HuH-7 (cell line): ENCODE measurements around the gene CDH23.

Experiments used
- DNase-seq: peaks from one replicate; pipeline ENCODE4 v3.0.0; 2011; ENCODE audit warnings: low spot score

The CDH23 gene

DNA sequence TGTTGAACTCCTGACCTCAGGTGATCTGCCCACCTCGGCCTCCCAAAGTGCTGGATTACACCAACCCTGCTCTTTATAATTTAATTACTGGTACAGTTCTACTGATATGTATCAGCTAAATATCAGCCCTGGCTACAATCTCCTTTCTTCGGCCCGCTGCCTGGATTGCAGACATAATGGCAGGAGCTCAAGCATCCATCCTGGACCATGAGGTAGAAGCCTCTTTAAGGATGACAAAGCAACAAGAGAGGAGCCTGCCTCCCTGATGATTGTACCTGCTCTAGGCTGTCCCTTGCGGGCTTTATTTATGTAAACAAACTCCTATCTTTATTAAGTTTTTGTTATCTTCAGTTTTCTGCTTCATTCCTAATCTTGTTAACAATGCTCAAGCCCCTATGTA is 459.9 kb downstream of the CDH23 start:
- no peak for DNase-seq

DNA sequence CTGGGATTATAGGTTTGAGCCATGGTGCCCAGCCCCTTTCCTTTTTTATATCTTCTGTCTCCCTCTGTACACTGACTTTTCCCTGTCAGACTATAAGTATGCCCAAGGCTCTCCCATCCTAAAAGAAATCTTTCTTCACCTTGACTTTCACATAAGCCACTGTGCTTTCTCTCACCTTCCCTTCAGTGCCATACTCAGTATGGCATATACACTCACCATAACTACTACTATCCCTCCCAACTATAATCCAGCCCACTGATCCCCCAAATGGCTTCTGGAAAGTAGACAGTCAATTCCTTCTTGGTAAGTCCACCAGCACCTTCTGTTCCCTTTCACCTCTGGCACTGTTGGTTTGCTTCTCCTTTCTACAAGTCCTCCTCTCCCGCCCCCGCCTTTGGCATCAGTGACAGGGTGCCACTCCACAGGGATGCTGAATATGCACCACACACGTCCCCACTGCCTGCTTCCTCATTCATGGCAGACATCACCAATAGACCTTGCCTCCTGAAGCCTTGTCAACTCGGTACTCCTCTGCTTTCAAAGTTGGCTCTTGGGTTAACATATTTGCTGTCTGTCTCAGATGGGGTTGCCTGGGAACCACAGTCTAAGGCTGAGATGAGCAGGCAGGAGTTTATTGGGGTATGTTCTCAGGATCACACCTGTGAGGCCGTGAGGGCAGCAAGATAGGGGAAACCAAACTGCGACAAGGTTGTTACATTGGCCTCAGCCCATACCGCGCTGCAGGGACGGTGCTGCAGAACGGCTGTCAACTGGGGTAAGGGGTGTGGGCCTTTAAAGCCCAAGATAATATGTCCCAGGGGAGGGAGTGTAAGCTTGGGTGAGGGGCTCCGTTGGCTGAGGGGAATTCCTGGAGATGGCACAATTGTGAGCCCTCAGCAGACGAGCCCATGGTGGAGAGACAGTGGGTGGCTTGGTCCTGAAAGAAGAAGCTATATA is 461.5 kb downstream of the CDH23 start:
- DNase-seq = no peak

DNA sequence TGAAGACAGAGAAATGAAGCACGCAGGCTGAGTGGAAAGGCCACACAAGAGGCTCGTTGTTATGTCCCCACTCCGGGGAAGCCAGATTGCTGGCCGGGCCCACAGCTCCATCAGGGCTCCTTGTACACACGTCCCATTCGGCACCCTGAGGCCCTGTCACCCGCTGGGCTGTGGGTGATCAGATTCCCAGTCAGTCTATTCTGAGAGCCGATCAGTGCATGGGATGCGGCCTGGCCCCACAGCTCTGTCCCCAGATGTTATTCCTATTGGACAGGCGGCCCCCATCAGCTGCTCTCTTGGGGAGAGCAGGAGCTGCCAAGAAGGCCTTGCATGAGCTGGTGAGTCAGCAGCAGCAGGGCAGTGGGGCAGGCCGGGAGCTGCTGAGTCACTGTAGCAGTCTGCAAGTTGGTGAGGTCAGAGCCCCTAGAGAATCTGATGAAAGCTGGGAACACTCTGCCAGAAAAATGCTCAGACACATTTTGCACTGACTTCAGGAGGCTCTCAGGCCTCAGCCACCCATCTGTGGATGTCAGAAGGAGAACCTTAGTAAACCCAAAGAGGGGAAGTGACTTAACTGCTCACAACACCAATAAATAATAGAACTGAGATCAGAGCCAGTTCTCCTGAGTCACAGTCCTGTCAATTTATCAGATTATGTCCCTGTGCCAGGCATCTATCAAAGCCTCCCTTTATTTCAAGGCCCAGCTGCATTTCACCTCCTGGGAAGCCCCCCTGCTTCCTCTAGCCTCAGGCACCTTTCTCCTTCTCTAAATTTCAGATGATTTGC is 463.7 kb downstream of the CDH23 start:
- DNase-seq = peak; percentile 68

DNA sequence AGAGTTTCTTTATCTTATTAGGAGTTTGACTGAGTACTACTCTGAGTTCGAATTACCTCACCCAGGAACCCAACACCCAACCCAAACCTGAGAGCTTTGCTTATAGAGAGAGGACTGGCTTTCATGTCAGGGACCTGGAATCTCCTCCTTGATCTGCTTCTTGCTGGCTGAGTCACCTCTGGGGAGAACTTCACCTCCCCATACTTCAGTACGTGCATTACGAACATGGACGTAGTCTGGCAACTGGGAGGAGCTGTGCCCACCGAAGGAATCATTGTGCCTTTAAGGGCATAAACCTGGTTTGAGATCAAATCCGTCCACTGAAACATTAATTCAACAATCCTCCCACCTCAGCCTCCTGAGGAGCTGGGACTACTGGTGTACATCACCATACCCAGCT is 466.5 kb downstream of the CDH23 start:
- DNase-seq = no peak

DNA sequence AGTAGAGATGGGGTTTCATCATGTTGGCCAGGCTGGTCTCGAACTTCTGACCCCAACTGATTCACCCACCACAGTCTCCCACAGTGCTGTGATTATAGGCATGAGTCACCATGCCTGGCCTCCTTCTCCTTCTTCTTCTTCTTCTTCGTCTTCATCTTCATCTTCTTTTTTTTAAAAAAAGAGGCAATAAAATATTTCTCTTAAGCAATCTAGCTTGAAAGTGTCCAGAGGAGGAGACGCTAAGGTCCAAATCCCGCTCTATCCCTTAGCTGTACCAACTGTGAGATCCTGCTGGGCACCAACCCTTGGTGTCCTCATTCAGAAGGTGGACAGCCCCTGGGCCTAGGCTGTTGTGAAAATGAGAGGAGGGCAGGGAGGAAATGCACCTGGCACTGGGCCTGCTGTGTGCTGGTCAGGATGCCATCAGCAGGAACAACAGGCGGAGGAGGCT is 468.2 kb downstream of the CDH23 start:
- no peak for DNase-seq
